ENCODE measurements around the gene PIP4K2C.
"Not testable (repeated sequence)": the region's sequence is repeated elsewhere in the genome, so short reads cannot be mapped to it uniquely, and the experiment has no call there.

The PIP4K2C gene

GRCh38 chr12:57563358-57563757 is 27.6 kb upstream of the PIP4K2C start:
- no peak for DNase-seq (ENCODE audit: low read depth)
- H3K4me3 ChIP-seq (ENCODE audit: low read depth, low read length) = no peak overlapping the region
- TF ChIP-seq, protein P1, sequence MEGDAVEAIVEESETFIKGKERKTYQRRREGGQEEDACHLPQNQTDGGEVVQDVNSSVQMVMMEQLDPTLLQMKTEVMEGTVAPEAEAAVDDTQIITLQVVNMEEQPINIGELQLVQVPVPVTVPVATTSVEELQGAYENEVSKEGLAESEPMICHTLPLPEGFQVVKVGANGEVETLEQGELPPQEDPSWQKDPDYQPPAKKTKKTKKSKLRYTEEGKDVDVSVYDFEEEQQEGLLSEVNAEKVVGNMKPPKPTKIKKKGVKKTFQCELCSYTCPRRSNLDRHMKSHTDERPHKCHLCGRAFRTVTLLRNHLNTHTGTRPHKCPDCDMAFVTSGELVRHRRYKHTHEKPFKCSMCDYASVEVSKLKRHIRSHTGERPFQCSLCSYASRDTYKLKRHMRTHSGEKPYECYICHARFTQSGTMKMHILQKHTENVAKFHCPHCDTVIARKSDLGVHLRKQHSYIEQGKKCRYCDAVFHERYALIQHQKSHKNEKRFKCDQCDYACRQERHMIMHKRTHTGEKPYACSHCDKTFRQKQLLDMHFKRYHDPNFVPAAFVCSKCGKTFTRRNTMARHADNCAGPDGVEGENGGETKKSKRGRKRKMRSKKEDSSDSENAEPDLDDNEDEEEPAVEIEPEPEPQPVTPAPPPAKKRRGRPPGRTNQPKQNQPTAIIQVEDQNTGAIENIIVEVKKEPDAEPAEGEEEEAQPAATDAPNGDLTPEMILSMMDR (IDR thresholded peaks at IDR 0.05; ENCODE audit: insufficient read depth, low read depth, low read length, missing control alignments) = no peak

DNA sequence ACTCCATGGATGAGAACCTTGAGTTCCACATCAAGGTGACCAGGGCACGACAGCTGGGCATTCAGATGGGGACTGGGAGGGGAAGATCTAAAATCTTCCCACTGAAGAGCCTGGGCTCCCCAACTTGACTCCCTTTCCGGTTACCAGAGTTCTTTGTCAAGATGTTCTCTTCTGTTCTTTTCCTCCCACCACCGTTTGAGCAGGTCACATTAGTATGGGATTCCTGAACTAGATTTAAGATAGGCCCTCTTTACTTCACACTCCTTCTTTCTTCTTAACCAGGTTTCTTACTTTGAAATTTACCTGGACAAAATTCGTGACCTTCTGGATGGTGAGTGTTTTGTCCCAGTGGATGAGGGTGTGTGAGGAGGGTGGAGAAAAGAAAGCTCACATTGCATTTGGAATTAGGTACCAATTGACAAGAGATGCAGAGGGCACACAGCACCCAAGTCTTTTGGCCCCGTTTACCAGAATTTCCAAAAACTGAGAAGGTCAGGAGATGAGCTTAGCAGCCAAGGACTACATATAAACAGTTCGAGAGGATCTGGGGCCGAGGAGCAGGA is 26.7 kb upstream of the PIP4K2C start:
- DNase-seq (ENCODE audit: low read depth) = no peak
- TF ChIP-seq, protein P1 (IDR thresholded peaks at IDR 0.05; ENCODE audit: insufficient read depth, low read depth, low read length, missing control alignments) = no peak
- no peak overlapping the region for H3K4me3 ChIP-seq (ENCODE audit: low read depth, low read length)

DNA sequence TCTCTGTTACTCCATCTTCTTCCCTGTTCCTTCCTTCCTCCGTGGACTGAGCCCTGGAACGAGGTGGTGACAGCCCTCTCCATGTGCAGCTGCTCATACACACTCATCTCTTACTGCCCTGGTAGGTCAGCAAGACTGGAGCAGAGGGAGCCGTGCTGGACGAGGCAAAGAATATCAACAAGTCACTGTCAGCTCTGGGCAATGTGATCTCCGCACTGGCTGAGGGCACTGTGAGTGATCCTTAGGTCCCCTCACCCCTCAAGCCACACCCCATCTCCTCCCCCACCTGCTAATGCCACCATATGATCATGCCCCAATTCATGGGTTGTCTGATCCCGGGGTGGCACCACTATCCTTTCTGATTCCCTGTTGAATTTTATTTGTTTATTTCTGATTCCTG is 22.2 kb upstream of the PIP4K2C start:
- no peak overlapping the region for H3K4me3 ChIP-seq (ENCODE audit: low read depth, low read length)
- TF ChIP-seq, protein P1 (IDR thresholded peaks at IDR 0.05; ENCODE audit: insufficient read depth, low read depth, low read length, missing control alignments) = no peak

DNA sequence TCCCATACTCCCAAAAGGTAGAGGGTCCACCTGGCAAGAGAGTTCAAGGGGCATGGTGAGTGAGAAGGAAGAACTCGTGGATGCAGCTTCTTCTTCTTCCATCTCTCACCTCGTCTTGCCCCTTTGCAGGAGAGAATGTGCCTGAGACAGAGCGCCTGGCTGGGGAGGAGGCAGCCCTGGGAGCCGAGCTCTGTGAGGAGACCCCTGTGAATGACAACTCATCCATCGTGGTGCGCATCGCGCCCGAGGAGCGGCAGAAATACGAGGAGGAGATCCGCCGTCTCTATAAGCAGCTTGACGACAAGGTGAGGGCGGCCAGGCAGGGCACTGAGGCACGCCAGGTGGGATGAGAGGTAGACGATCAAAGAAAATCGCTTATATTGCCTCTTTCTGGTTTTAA is 21.1 kb upstream of the PIP4K2C start:
- no peak overlapping the region for H3K4me3 ChIP-seq (ENCODE audit: low read depth, low read length)
- DNase-seq (ENCODE audit: low read depth) = no peak
- TF ChIP-seq, protein P1 (IDR thresholded peaks at IDR 0.05; ENCODE audit: insufficient read depth, low read depth, low read length, missing control alignments) = no peak

More for the DNA sequence above, 22.2 kb upstream of the PIP4K2C start:
- DNase-seq (ENCODE audit: low read depth) = no peak

GRCh38 chr12:57570438-57570837 is 20.6 kb upstream of the PIP4K2C start:
- H3K4me3 ChIP-seq (ENCODE audit: low read depth, low read length); DNase-seq (ENCODE audit: low read depth): not testable (repeated sequence)

DNA sequence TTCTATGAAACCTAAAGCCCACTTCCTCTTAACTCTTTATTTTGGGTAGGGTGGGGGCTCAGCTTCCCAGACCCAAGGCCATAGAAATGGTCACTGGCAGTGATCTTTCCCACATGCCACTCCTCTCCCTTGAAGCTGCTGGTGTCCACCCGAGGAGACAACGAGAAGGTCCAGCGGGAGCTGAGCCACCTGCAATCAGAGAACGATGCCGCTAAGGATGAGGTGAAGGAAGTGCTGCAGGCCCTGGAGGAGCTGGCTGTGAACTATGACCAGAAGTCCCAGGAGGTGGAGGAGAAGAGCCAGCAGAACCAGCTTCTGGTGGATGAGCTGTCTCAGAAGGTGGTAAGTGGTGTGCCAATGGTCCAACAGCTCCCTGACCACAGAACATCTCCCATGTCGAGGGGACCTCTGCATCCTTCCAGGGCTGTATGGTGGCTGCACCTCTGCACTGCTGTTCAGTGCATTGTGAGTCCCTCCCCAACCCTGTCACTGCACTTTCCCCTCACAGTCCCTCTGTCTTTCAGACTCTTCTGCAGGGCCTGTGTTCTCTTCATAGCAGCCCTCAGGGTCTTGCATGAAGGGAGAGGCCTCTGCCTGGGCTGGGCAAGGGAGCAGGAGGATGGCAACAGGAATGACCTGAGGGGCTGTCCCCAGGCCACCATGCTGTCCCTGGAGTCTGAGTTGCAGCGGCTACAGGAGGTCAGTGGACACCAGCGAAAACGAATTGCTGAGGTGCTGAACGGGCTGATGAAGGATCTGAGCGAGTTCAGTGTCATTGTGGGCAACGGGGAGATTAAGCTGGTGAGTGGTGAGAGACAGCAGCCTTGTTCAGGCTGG is 18.8 kb upstream of the PIP4K2C start:
- no peak for DNase-seq (ENCODE audit: low read depth)
- H3K4me3 ChIP-seq (ENCODE audit: low read depth, low read length) = no peak overlapping the region
- TF ChIP-seq, protein P1 (IDR thresholded peaks at IDR 0.05; ENCODE audit: insufficient read depth, low read depth, low read length, missing control alignments) = no peak

DNA sequence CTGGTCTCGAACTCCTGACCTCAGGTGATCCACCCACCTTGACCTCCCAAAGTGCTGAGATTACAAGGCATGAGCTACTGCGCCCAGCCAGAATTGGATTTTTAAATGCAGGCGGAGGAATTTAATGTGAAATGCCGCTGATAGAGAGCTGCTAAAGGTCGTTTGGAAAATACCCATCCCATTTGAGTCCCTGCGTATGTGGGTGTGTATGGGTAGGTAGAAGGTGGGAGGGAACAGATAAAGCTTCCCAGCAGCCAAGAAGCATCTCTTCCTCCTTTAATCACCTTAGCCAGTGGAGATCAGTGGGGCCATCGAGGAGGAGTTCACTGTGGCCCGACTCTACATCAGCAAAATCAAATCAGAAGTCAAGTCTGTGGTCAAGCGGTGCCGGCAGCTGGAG is 16.2 kb upstream of the PIP4K2C start:
- no peak overlapping the region for H3K4me3 ChIP-seq (ENCODE audit: low read depth, low read length)
- TF ChIP-seq, protein P1 (IDR thresholded peaks at IDR 0.05; ENCODE audit: insufficient read depth, low read depth, low read length, missing control alignments) = no peak
- DNase-seq (ENCODE audit: low read depth) = no peak
